Naive B cell (primary cell): ENCODE measurements around the gene PRDM15. TPM values are rescaled to one million over a fixed set of nuclear protein-coding genes. Genes with fewer than 3 reads are reported as not detected.

ENCODE experiments used
- ATAC-seq, 2 donors: fragments of 150-1000 bp; cut with Tn5 transposase; 2 replicates each; pipeline ENCODE4 v1.10.0; 2021; ENCODE audit warnings: low read depth in 2 of 2, mild to moderate bottlenecking in 2 of 2, moderate library complexity in 2 of 2
- DNase-seq: peaks from one replicate; pipeline ENCODE4 v3.0.0; 2022
- H3K27ac Mint-ChIP-seq, 6 donors: one replicate each; pipeline ENCODE4 v1.8.0; 2020 to 2022; ENCODE audit warnings: mild to moderate bottlenecking in 6 of 6, mixed read lengths in 6 of 6, moderate library complexity in 5 of 6, inconsistent platforms in 2 of 6
- H3K27me3 Mint-ChIP-seq, 3 donors: one replicate each; pipeline ENCODE4 v1.8.0; 2021 to 2022; ENCODE audit warnings: mixed read lengths in 3 of 3, mild to moderate bottlenecking in 1 of 3
- H3K36me3 Mint-ChIP-seq, 2 donors: one replicate each; pipeline ENCODE4 v1.8.0; 2020 to 2022; ENCODE audit warnings: mixed read lengths in 2 of 2, inconsistent platforms in 1 of 2, mild to moderate bottlenecking in 1 of 2
- H3K4me1 Mint-ChIP-seq, 3 donors: one replicate each; pipeline ENCODE4 v1.8.0; 2020 to 2022; ENCODE audit warnings: mixed read lengths in 3 of 3, inconsistent platforms in 1 of 3, mild to moderate bottlenecking in 1 of 3, moderate library complexity in 1 of 3
- H3K4me3 Mint-ChIP-seq, 8 donors: one replicate each; pipeline ENCODE4 v1.8.0; 2020 to 2022; ENCODE audit warnings: mild to moderate bottlenecking in 8 of 8, mixed read lengths in 8 of 8, moderate library complexity in 8 of 8, inconsistent platforms in 2 of 8
- H3K9me3 Mint-ChIP-seq, 7 donors: one replicate each; pipeline ENCODE4 v1.8.0; 2020 to 2022; ENCODE audit warnings: mixed read lengths in 7 of 7, mild to moderate bottlenecking in 5 of 7, inconsistent platforms in 2 of 7, moderate library complexity in 1 of 7
- polyA plus RNA-seq, 6 donors: library from polyadenylated mRNA; unstranded; fragments of 300-500 nt; fragmentation: Illumina TruSeq; gene quantifications; one replicate each; pipeline ENCODE4 v1.2.3, GENCODE V29; 2021; ENCODE audit warnings: low read depth in 6 of 6

Gene PRDM15
- polyA plus RNA-seq, 6 donors from 2014 or later, result 0.91 to 3.7 (median 1.4) TPM; not detected in 1

DNA sequence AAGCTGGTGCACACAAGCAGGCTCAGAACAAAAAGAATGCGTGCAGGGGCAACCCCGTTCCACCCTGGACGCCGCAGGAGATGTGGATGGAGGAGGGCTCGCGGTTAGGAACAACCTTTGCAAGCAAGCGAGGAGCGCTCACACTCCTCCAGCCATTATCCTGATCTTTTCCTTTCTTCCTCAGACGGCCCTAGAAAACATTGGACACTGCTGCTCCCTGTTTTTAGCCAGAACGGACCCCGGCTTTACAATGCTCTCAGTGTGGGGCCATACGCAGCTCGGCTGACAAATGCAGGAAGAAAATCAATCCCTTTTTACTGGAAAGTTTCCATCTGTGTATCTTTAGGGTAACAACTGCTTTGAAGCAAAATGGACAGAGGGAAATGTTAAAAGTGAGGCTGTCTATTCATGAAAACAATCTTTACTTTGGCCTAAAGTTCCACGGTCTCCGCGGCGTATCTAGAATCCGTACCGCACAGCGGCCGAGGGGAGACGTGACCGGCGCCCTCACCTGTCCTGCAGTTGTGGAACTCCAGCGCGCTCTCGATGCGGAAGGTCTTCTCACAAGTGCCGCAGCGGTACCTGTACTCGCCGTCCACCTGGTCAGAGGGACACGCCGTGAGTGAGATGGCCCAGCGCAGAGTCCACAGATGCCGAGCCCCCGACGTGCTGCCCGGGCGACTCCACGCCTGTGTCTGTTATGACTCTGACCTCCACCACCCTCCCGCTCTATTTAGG is 44.0 kb downstream of the PRDM15 start:
- ATAC-seq, result no peak
- peak overlapping the region in 2 of 6 donors; percentile 71 to 82 for H3K27ac Mint-ChIP-seq

DNA sequence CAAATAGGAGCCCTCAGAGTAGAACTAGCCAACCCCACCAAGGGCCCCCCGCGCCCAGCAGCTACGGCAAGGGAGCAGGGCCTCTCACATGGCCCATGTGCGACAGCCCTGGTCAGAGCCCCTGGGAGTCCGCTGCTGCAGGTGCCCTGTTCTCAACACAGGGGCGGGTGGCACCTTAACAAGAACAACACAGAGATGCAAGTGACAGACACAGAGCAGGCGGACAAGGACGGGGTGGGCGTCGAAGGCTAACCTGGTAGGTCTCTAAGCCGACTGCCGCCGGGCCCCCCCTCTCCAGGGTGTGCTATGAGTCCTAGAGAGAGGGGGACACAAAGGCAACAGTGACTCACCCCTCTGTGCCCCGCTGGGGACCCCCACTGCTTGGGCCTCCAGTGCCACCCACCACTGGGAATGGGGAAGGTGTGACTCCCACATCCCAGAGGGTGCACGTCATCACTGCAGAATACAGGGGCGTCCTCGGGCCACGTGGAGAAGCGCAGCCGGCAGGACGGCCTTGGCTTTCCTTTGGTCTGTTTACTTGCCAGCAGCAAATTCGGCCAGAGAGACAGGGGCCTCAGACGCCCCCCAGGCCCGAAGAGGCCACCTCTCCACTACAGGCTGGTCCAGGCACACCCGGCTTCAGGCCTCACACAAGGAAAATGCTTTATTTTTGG is 44.8 kb downstream of the PRDM15 start:
- ATAC-seq (no peak), DNase-seq (no peak)
- no peak overlapping the region for H3K4me3 Mint-ChIP-seq
- no peak overlapping the region for H3K27ac Mint-ChIP-seq
- H3K27me3 Mint-ChIP-seq, result no peaks in the 10 kb centered on the region
- H3K9me3 Mint-ChIP-seq, result no peaks in the 10 kb centered on the region
- H3K4me1 Mint-ChIP-seq, result peaks cover 0 to 10% (median 3%) of the 10 kb centered on the region in 3 donors
- peaks cover 17 to 22% of the 10 kb centered on the region in 2 donors for H3K36me3 Mint-ChIP-seq

More for the DNA sequence above, 44.0 kb downstream of the PRDM15 start:
- Mint-ChIP-seq H3K4me3 (peak overlapping the region in 1 of 8 donors; percentile 47), H3K4me1 (peaks cover 0 to 10% (median 3%) of the 10 kb centered on the region in 3 donors), H3K9me3 (no peaks in the 10 kb centered on the region), H3K27me3 (no peaks in the 10 kb centered on the region), H3K36me3 (peaks cover 18 to 22% of the 10 kb centered on the region in 2 donors)
- DNase-seq, result no peak

DNA sequence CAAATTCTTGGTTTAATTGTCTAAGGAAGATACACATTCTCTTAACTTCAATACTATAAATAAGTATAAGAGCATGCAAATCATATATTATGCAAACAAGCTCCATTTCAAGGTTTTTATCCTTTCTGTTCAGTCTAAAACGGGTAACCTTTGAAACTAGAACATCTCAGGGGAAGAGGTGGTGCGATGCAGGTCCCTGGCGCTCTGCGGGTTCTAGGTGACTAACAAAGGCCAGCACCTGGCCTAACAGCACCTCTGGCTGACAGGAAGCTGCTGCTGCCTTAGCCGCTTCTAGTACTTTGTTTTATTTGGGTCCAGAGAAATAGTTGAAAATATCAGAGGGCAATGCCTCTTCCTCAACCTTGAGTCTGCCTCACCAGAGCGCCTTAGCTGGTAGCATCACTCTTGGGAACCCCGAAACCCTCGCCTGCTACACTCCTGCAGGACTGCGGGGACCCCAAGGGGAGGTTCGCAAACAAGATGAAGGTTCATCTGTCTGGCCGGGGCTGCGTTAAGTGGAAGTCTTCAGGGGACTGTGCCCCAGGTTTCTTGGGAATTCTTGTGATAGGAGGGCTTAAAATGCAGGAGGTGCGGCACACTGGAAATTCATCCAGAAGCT is 45.5 kb downstream of the PRDM15 start:
- H3K4me3 Mint-ChIP-seq, result peak overlapping the region in 1 of 8 donors; percentile 76
- ATAC-seq, result peak; percentile 33 to 76
- H3K36me3 Mint-ChIP-seq, result peaks cover 17 to 22% of the 10 kb centered on the region in 2 donors
- no peak for DNase-seq
- peaks cover 0 to 10% (median 3%) of the 10 kb centered on the region in 3 donors for H3K4me1 Mint-ChIP-seq
- H3K9me3 Mint-ChIP-seq, result no peaks in the 10 kb centered on the region
- H3K27me3 Mint-ChIP-seq, result no peaks in the 10 kb centered on the region
- H3K27ac Mint-ChIP-seq, result peak overlapping the region in 2 of 6 donors; percentile 31 to 49

DNA sequence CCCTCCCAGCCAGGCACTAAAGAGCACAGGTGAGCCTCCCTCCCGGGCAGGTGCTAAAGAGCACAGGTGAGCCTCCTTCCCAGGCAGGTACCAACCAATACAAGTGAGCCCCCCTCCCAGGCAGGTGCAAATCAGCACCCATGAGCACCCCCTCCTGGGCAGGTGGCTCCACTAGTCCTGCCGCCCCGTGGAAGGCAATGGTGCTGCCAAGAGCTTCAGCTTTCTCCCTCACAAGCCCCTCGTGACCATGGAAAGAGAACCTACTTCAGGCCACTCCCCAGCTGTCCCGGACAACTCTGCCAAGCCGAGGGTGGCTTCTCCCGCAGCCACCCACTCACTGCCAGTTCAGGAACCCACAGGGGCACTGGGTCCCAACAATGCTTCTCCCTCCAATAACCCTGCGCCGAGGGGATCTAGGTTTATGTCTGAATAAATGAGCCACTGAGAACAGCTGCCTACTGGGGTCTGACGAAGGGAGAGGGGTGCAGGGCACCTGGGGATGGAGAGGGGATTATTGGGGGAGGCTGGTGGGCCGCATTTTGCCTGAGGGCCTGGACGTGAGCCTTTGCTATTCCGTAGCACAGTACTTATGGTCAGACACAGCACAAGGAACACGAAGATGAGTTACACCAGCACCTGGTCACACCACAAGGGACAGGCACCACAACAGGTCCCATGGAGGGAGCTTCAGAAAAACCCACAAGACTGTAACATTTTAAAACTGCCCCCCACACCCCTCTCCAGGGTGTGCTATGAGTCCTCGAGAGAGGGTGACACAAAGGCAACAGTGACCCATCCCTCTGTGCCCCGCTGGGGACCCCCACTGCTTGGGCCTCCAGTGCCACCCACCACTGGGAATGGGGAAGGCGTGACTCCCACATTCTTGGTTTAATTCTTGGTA is 46.3 kb downstream of the PRDM15 start:
- Mint-ChIP-seq H3K4me1 (peaks cover 0 to 10% (median 3%) of the 10 kb centered on the region in 3 donors), H3K36me3 (peaks cover 16 to 17% of the 10 kb centered on the region in 2 donors), H3K9me3 (no peaks in the 10 kb centered on the region), H3K27ac (peak overlapping the region in 2 of 6 donors; percentile 31 to 62), H3K27me3 (no peaks in the 10 kb centered on the region), H3K4me3 (no peak overlapping the region)
- ATAC-seq, result peak in 1 of 2 donors; percentile 38
- DNase-seq, result no peak

DNA sequence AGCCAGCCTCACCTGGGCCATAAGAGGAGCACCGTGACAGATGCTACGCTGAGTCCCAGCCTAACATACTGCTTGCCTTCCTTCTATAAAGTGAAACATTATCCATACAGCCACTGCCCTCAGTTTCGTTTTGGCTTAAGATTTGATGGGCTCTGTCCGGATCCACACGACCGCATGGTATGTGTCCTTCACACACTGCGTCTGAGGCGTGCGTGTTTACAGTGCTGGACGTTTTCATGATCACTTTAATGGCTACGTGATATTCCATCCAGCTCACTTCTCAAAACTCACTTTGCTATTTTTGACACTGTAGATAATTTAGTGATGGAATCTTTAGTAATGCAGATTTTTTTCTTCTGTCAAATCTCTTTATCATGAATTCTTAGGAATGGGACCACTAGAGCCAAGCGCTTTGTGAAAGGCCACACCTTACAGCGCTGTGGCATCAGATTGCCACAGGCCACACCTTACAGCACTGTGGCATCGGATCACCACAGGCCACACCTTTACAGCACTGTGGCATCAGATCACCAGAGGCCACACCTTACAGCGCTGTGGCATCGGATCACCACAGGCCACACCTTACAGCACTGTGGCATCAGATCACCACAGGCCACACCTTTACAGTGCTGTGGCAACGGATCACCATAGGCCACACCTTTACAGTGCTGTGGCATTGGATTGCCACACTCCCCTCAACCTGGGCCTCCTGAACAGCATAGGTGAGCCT is 47.1 kb downstream of the PRDM15 start:
- Mint-ChIP-seq H3K27me3 (no peaks in the 10 kb centered on the region), H3K9me3 (no peaks in the 10 kb centered on the region), H3K4me1 (peaks cover 0 to 10% (median 3%) of the 10 kb centered on the region in 3 donors), H3K27ac (peak overlapping the region in 1 of 6 donors; percentile 3), H3K36me3 (peaks cover 13 to 15% of the 10 kb centered on the region in 2 donors), H3K4me3 (no peak overlapping the region)
- DNase-seq (no peak), ATAC-seq (no peak)

DNA sequence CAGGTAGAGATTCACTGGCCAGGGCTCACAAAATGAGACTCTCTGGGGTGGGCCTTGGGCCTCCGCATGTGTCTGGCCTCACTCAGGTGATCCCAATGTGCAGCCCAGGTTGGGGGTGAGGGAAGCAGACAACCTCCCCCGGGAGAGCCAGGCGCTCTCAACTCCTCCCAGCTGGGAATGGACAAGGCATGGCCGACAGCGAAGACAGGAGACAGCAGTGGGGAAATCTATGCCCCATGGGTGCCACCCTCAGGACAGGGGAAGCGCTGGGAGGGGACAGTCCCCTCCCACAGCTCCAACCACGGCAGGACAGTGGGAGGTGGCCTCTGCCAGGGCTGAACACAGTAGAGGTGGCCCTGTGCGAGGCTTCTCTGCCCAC is 47.7 kb downstream of the PRDM15 start:
- H3K36me3 Mint-ChIP-seq, result peaks cover 7 to 9% of the 10 kb centered on the region in 2 donors
- H3K4me1 Mint-ChIP-seq, result peaks cover 0 to 10% (median 3%) of the 10 kb centered on the region in 3 donors
- ATAC-seq (no peak), DNase-seq (no peak)
- no peaks in the 10 kb centered on the region for H3K27me3 Mint-ChIP-seq
- H3K27ac Mint-ChIP-seq, result no peak overlapping the region
- no peaks in the 10 kb centered on the region for H3K9me3 Mint-ChIP-seq
- H3K4me3 Mint-ChIP-seq, result no peak overlapping the region

DNA sequence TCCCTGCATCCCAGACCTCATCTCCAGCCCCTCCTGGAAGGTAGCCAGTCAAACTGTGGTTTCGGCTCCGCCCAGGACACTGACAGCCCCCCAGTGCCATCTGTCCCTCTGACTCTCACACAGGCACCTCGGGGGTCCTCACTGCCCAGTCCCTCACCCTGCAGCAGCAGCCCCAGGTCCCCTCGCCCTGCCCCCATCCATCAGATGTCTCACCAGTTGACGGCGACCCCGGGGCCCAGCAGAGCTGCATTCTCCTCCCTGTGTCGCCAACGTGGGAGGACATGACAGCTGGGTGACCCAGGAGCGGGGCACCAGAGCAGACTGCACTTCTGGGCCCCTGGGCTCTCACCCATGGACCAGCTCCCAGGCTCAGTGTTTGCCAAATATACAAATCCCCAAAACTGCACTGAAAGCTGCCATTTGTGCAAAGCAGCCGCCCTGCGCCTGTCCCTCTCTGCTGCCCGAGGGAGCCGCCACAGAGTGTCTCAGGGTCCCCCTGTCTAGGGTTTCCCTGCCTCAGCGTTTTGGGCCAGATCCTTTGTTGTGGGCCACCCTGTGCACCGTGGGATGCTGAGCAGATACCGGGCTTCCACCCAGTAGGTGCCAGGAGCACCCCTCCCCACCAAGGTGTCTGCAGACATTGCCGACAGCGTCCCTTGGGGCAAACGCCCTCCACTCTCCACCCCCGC is 48.2 kb downstream of the PRDM15 start:
- no peak for ATAC-seq
- H3K4me1 Mint-ChIP-seq, result peaks cover 0 to 9% (median 1%) of the 10 kb centered on the region in 3 donors
- no peaks in the 10 kb centered on the region for H3K27me3 Mint-ChIP-seq
- H3K4me3 Mint-ChIP-seq, result peak overlapping the region in 1 of 8 donors; percentile 23
- no peak for DNase-seq
- H3K36me3 Mint-ChIP-seq, result peaks cover 4 to 7% of the 10 kb centered on the region in 2 donors
- no peak overlapping the region for H3K27ac Mint-ChIP-seq
- no peaks in the 10 kb centered on the region for H3K9me3 Mint-ChIP-seq

DNA sequence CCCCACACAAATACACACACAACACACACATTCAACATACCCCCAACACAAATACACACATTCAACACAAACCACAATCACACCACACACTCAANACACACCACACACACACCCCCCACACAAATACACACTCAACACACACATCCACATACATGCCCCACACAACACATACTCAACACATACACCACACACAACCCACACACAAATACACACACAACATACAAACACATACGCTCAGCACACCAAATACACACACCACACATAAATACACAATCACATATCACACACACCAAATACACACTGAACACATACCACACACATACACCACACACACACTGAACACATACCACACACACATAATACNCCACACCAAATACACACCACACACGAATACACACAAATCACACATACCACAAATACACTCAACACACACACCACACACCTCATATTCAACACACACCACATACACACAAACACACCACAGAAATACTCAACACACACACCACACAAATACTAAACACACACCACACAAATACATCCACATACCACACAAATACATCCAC is 48.9 kb downstream of the PRDM15 start:
- Mint-ChIP-seq H3K4me3 (no peak overlapping the region), H3K9me3 (no peaks in the 10 kb centered on the region), H3K27ac (no peak overlapping the region), H3K36me3 (peaks cover 0 to 7% of the 10 kb centered on the region in 2 donors), H3K4me1 (peaks cover 0 to 8% (median 0%) of the 10 kb centered on the region in 3 donors), H3K27me3 (no peaks in the 10 kb centered on the region)
- ATAC-seq (no peak), DNase-seq (no peak)

DNA sequence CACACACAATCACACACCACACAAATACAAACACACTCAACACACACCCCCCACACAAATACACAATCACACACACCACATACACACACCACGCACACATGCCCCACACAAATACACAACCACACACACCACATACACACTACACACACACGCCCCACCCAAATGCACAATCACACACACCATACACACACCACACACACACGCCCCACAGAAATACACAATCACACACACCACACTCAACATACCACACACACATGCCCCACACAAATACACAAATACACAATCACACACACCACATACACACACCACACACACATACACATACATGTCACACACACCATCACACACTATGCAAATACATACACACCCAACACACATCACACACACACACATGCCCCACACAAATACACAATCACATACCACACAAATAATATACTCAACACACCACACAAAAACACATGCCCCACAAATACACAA is 50.2 kb downstream of the PRDM15 start:
- no peak overlapping the region for H3K27ac Mint-ChIP-seq
- no peak overlapping the region for H3K4me3 Mint-ChIP-seq
- H3K36me3 Mint-ChIP-seq, result peaks cover 0 to 12% of the 10 kb centered on the region in 2 donors
- no peak for ATAC-seq
- H3K27me3 Mint-ChIP-seq, result no peaks in the 10 kb centered on the region
- H3K4me1 Mint-ChIP-seq, result peaks cover 0 to 11% (median 3%) of the 10 kb centered on the region in 3 donors
- no peak for DNase-seq
- no peaks in the 10 kb centered on the region for H3K9me3 Mint-ChIP-seq

DNA sequence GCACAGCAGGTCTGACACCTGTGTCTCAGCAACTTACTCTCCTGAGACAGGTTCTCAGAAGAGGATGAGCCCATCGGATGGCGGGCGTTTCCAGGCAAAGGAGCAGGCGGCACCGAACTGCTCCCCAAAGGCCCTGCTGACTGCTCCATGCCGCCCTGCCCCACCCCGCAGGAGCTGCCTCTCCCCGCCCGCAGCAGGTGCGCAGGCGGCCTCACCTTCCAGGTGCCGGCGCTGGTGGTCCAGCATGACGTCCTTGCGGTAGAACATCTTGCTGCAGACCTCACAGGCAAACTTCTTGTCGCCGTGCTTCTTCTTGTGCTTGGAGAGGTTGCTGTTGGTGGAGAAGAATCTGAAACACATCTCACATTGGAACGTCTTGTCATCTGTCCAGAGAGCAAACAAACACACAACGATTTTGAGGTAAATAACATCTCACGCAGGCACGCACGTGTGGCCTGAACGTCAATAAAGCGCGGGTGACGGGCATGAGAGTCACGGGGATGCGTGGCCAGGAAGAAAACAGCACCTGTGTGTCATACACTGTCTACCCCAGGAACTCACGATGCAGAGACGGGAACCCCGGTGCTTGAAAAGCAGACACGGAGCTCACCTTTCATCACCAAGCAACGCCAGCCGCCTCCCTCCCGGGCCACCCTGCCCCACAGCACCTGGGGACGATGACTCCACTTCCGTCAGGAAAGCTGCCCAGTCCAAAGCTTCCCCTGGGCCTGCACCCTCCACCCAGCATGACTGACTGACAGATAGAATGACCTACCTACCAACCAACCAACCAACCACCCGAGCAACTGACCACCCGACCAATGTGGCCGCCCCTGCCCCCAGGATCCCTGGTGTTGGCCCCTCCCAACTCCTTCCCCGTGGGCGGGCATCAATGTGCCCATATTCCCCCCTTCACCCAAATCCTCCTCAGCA is 50.9 kb downstream of the PRDM15 start:
- Mint-ChIP-seq H3K27me3 (no peaks in the 10 kb centered on the region), H3K4me3 (no peak overlapping the region), H3K9me3 (no peaks in the 10 kb centered on the region), H3K27ac (no peak overlapping the region), H3K36me3 (peaks cover 0 to 7% of the 10 kb centered on the region in 2 donors), H3K4me1 (peaks cover 0 to 11% (median 7%) of the 10 kb centered on the region in 3 donors)
- DNase-seq (no peak), ATAC-seq (no peak)

DNA sequence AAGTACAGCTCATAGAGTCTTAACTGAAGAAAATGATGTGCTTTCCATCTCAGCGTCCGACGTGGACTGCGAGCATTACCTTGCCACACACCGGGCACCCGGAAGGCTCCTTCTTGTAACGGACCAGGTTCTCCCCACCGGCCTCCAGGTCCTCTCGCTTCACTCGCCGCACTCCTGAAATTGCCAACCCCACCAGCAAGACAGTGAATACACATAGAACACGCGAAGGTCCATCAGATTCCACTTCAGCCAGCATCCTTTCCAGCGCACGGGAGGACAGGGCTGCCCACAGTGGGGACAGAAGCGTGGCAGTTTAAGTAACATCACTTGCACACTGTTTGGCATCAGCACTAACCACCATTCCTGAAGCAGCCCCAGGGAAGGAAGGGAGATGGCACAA is 53.3 kb downstream of the PRDM15 start:
- H3K27ac Mint-ChIP-seq, result peak overlapping the region in 1 of 6 donors; percentile 17
- ATAC-seq (no peak), DNase-seq (no peak)
- no peak overlapping the region for H3K4me3 Mint-ChIP-seq
- no peaks in the 10 kb centered on the region for H3K9me3 Mint-ChIP-seq
- H3K36me3 Mint-ChIP-seq, result peaks cover 0 to 7% of the 10 kb centered on the region in 2 donors
- H3K4me1 Mint-ChIP-seq, result peaks cover 0 to 16% (median 7%) of the 10 kb centered on the region in 3 donors
- no peaks in the 10 kb centered on the region for H3K27me3 Mint-ChIP-seq
